IMR-90 (cell line): ENCODE results near the gene ARHGAP18.

Source experiments
- BHLHE40 ChIP-seq: fragments of 150-350 bp; IDR thresholded peaks from 2 replicates; pipeline ENCODE4 v1.6.1; 2016; ENCODE audit warnings: mild to moderate bottlenecking, low read depth, low read length
- CEBPB ChIP-seq: IDR thresholded peaks from 2 replicates; pipeline ENCODE4 v1.6.1; 2012; ENCODE audit warnings: low read depth, low read length, improper control_type of control experiment
- CHD1 ChIP-seq: IDR thresholded peaks from 2 replicates; pipeline ENCODE4 v1.6.1; 2012; ENCODE audit warnings: low read depth, low read length, improper control_type of control experiment
- CTCF ChIP-seq: conservative IDR thresholded peaks from 2 replicates; pipeline ENCODE4 v1.5.1; 2012; ENCODE audit warnings: mild to moderate bottlenecking, low read depth, low read length, improper control_type of control experiment
- ELK1 ChIP-seq: fragments of 150-350 bp; IDR thresholded peaks from 2 replicates; pipeline ENCODE4 v1.6.1; 2016; ENCODE audit warnings: low read depth, mild to moderate bottlenecking, low read length, moderate library complexity, borderline replicate concordance
- FOS ChIP-seq: fragments of 150-350 bp; IDR thresholded peaks from 2 replicates; pipeline ENCODE4 v1.6.1; 2016; ENCODE audit warnings: low read depth, low read length
- MXI1 ChIP-seq: IDR thresholded peaks from 2 replicates; pipeline ENCODE4 v1.6.1; 2012; ENCODE audit warnings: low read depth, mild to moderate bottlenecking, low read length, moderate library complexity, borderline replicate concordance
- NFE2L2 ChIP-seq: fragments of 150-350 bp; IDR thresholded peaks from 2 replicates; pipeline ENCODE4 v1.6.1; 2016; ENCODE audit warnings: low read depth, mild to moderate bottlenecking, low read length
- POLR2A ChIP-seq: IDR thresholded peaks from 2 replicates; pipeline ENCODE4 v1.6.1; 2012; ENCODE audit warnings: mild to moderate bottlenecking, low read depth, low read length
- RAD21 ChIP-seq: IDR thresholded peaks from 2 replicates; pipeline ENCODE4 v1.6.1; 2012; ENCODE audit warnings: low read length, improper control_type of control experiment
- RCOR1 ChIP-seq: IDR thresholded peaks from 2 replicates; pipeline ENCODE4 v1.6.1; 2012; ENCODE audit warnings: mild to moderate bottlenecking, low read length, improper control_type of control experiment; ENCODE audit not compliant: insufficient replicate concordance
- RFX5 ChIP-seq: IDR thresholded peaks from 2 replicates; pipeline ENCODE4 v1.8.0; 2012; ENCODE audit warnings: low read depth, mild to moderate bottlenecking, low read length, moderate library complexity
- SMC3 ChIP-seq: fragments of 150-350 bp; IDR thresholded peaks from 2 replicates; pipeline ENCODE4 v1.6.1; 2016; ENCODE audit warnings: low read depth, mild to moderate bottlenecking, antibody characterized with exemption, low read length, moderate library complexity
- USF2 ChIP-seq: fragments of 150-350 bp; IDR thresholded peaks from 2 replicates; pipeline ENCODE4 v1.6.1; 2017; ENCODE audit warnings: mild to moderate bottlenecking, antibody characterized with exemption, low read length, low read depth

GRCh38 chr6:129534926-129535325, 175.1 kb downstream of the ARHGAP18 start:
- no peak for TF ChIP-seq CTCF
- TF ChIP-seq ELK1: no peak
- TF ChIP-seq POLR2A: no peak
- TF ChIP-seq NFE2L2: no peak
- TF ChIP-seq RAD21: no peak
- TF ChIP-seq MXI1: no peak
- no peak for TF ChIP-seq CHD1
- TF ChIP-seq FOS: no peak
- no peak for TF ChIP-seq RFX5
- TF ChIP-seq SMC3: no peak
- no peak for TF ChIP-seq BHLHE40
- no peak for TF ChIP-seq RCOR1
- TF ChIP-seq CEBPB: no peak
- no peak for TF ChIP-seq USF2
